GM21367 (cell line): Measurements from ENCODE around the gene SAP130.

Experiments used
- ATAC-seq: cut with Tn5 transposase; IDR thresholded peaks from one replicate; pipeline ENCODE4 v1.9.1; 2021; ENCODE audit not compliant: unreplicated experiment

SAP130 gene

GRCh38 chr2:128026448-128027277, 1.2 kb downstream of the SAP130 start:
- no peak for ATAC-seq

DNA sequence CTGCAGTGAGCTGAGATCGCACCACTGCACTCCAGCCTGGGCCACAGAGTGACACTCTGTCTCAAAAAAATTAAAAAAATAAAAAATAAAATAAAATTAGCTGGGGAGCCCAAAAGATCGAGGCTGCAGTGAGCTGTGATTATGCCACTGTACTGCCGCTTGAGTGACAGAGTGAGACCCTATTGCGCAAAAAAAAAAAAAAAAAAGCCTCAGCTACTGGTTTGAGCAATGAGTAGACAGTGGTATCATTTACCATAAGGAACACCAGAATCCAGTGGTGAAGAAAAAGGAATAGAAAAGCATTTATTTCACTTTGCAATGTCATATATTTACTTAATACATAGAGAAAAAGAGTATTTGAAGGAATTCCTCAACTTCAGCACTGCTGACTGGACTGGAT, 3.0 kb downstream of the SAP130 start:
- no peak for ATAC-seq

GRCh38 chr2:128017561-128017960, 10.3 kb downstream of the SAP130 start:
- ATAC-seq: no peak

DNA sequence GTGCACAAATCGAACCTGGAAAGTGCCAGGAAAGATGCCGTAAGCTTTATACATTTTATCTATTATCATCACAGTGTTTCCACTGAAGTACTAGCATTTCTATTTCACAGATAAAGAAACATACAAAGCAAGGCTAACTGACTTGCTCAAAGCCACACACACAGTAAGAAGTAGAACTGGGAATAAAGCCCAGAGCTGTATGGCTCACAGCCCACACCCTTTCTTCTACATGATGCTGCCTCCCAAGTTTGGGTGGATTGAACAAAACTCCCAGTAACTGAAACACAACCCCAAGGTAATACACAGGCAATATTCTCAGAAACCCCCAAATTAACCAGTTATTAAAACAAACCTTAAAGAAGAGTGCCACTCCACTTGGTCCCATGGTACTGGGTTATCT, 11.2 kb downstream of the SAP130 start:
- ATAC-seq: no peak

DNA sequence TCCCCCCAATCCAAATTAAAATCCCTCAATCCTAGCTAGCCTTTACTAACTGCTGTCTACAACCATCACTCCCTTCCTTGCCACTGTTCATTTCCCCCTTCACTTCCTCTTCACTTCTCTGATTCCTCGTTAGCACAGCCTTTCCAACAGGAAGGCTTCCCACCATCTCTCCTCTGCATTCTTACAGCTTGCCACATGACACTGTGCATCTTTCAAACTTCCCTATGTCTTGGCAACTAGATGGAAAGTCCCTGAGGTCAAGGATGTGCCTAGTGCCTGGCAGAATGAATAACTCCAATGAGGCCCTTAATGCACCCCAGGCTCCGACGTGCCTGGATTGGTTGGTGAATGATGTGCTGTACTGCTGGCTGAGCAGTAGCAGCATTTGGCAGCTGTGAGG, 15.2 kb downstream of the SAP130 start:
- ATAC-seq: no peak

DNA sequence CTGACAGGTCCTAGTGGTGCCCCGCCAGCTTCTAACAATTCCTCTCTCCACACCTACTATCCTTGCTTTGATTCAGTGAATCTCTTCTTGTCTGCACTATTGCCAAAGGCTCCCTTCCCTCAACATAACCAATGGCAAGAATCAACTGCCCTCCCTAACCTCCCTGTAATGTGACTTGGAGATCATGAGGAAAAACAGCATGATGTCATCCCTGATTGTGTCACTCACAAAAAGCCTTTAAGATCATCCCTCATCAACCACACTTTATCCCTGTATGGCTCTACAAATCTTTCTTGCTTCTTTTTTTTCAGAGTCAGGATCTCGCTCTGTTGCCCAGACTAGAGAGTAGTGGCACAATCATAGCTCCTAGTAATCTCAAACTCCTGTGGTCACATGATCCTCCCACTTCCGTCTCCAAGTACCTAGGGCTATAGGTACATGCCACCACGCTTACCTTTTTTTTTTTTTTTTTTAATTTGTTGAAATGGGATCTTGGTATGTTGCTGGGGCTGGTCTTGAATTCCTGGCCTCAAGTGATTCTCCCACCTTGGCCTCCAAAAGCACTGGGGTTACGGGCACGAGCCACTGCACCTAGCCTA, 19.7 kb downstream of the SAP130 start:
- no peak for ATAC-seq

DNA sequence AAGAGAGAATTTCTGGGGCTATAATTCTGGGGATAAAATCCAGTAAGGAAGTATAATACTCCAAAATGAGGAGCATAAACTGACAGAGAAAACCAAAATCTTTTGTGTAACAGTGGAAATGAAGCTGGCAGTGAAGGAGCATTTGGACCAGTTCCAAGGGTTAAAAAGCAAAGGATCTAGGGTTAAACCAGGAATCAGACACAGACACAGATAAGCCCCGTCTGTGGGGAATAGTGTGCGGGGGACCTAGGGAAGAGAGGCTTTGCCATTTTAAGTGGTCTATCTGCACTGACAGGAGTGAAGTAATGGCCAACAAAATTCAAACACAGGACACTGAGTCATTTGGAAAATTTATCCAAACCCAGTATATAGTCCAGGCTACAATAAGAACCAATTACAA, 23.4 kb downstream of the SAP130 start:
- ATAC-seq: no peak

- no peak for ATAC-seq
These were observed 24.4 kb downstream of the SAP130 start for GRCh38 chr2:128003463-128003862.

GRCh38 chr2:127996160-127996559, 31.7 kb downstream of the SAP130 start:
- ATAC-seq: no peak

DNA sequence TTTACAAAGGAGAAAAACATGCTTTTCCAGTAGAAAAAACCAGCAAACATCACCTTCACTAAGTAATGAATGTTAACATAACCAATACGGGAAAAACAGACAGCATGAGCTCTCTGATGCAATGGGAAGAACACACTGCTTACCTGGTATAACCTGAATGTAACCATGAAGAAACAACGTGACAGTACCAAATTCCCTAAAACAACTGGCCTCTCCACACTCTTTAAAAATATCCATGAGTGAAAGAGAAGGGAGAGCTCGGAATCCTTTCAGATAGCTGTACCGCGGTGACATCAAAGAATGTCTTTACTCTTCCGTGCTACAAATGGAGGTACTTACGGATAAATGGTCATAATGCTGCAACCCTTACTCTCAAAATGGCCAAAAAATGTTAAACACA, 32.1 kb downstream of the SAP130 start:
- ATAC-seq: no peak

- no peak for ATAC-seq
These were observed 34.2 kb downstream of the SAP130 start for GRCh38 chr2:127993659-127994058.

DNA sequence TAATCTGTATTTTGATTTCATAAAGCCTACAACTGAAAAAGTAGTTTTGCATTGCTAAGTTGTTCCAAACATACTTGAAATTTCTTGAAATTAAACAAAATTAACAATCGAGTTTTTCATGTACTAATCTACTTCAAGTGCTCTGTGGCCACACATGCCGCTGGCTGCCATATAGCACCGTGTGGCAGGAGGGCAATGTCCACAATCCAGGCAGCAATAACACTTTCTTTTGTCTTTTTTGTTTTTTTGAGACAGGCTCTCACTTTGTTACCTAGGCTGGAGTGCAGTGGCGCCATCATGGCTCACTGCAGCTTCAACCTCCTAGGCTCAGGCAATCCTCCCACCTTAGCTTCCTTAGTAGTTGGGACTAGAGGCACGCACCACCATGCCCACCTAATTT, 36.1 kb downstream of the SAP130 start:
- ATAC-seq: no peak

DNA sequence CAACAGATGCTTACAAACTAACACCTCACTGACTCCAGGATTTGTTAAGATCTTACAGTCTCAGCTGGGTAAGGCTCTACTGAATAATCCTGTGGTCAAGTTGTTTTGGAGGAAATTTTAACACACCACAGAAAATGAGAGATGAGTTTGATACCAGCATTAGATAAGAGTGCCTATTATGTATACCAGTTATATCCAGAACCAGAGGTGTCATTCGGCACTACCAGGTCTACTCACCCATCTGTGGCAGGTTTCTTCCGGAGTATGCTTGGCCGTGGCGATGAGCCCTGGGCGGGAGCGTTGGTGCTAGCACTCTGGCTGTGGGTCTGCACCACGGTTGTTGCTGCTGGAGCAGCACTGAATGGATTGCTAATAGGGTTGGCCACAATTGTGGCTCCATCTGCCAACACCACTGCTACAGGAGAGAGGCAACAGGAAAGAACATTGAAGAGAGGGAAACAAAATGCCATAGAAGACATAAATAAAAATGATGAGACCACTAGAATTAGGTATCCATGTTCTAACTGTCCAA, 41.2 kb downstream of the SAP130 start:
- ATAC-seq: no peak

GRCh38 chr2:127985735-127986134, 42.1 kb downstream of the SAP130 start:
- ATAC-seq: no peak

DNA sequence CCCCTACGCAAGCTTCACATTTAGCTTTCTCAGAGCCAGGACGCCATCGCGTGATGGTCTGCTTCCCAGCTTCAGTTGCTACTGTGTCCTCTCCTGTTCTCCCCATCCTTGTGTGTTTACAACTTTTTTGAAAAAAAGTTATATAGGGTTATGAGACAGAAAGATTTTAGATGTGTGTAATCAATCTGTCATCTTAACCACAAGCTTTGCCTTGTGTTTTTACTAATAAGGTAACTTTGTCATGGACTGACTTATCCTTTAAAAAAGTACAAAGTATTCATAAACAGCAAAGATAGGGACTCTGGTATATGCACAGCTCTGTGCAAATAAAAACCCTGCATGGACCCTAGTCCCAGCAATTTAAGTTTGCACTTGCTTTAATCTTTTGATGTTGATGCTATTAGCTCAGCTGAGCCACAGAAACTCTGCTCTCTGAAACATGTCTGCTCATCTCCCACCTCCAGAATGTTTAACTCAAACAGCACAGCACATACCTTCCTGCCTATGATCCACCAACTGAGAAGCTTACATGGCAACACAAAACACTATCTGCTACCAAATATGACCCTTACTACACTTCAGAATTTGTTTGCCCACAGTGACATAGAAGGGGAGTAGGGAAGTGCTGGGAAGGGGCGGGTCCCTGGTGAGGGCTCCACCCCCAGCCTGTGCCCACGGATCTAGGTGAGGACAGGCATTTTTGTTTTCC, 42.7 kb downstream of the SAP130 start:
- no peak for ATAC-seq

DNA sequence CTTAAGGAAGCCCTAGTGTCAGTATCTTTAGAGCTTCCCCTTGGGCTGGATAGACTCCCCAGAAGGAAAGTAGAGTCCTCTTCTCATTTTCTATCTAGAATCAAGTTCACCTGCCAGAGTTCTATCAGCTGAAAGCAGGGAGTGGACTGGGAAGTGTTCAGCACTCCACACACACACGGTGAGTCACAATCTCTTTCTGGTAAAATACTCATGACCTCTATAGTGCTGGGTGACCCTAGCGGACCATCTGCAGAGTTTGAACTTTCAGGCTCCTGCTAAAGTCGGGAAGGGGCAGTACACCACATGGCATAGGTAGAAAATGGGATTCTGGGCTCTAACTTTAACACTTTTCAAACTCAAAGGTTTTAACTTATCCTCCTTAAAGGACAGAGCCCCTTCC, 43.3 kb downstream of the SAP130 start:
- no peak for ATAC-seq

DNA sequence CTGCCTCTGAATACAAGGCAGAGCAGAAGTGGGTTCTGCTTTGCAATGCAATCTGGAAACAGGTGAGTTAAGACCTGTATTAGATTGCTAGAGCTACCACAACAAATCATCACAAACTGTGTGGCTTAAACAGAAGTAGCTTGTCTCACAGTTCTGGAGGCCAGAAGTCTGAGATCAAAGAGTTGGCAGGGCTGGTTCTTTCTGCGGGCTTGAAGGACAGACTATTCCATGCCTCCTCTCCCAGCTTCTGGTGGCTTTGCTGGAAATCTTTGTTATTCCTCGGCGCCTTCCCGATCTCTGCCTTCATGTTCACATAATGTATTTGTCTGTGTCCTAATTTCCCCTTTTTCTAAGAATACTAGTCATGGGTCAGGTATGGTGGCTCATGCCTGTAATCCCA, 58.4 kb downstream of the SAP130 start:
- no peak for ATAC-seq

DNA sequence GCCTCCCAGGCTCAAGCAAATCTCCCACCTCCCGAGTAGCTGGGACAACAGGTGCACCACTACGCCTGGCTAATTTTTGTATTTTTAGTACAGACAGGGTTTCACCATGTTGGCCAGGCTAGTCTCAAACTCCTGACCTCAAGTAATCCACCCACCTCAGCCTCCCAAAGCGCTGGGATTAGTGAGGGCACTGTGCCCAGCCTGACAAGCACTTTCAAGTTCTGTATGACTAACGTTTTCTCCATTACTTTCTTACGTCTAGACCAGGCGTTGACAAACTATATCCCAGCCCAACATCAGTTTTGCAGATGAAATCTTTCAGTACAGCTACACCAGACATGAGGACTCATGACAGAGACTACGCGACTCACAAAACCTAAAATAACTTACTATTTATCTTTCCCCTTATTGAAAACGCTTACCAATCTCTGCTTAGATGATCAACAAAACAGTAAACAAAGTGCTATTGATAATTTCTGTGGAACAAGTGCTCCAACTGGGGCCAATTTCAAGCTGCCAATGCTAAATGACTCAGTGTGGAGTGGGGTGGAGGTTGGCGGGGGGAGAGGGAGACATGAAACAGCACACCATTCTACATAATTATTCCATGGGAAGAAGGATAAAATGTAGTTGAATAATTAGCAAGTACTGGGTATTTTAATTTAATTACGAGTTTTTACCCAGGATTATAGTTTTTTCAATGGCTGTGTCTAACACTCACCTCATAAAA, 59.1 kb downstream of the SAP130 start:
- no peak for ATAC-seq

DNA sequence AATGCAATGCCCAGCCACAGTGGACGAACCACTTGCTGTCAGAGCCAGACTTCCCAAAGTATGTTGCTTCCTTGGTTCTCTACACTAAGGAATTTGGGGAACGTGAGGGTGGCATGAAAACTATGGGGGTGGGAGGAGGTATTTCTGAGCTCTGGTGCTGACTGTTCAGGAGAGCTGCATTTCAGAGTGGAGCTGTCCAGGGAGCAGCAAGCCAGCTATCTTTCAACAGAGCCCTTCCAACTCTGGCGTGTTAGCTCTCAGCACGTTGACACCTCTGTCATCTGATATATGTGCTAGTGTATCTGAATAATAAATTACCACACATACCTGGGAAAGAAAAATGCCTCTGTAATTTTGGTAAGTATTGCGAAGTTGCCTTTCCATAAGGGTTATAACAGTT, 66.1 kb downstream of the SAP130 start:
- ATAC-seq: no peak

GRCh38 chr2:127957240-127957639, 70.6 kb downstream of the SAP130 start:
- no peak for ATAC-seq

DNA sequence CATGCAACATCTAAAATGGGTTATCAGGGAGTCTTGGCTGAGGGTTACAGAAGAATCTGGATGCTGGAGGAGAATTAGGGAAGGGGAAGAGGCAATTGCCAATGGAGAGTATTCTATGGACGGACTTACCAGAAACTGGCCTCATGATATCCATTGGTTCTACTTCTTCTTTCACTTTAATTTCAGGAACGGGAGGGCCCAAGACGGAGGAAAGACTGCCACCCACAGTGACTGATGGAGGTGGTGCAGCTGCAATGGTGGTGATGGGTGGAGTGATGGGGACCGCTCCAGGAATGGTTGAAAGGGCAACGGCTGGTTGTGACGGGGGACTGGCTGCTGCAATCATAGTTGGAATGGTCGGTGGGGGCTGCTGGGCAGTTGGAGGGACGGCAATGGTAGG, 73.0 kb downstream of the SAP130 start:
- no peak for ATAC-seq
